Prostate gland (tissue), 2 donors: ENCODE data around the gene KYAT1.

Source experiments
- POLR2A ChIP-seq: fragments of 450-650 bp; IDR thresholded peaks from one replicate; pipeline ENCODE4 v1.6.1; 2016; ENCODE audit warnings: antibody characterized with exemption, mild to moderate bottlenecking
- POLR2AphosphoS5 ChIP-seq: sonication (generic); formaldehyde crosslinking; IDR thresholded peaks from one replicate; pipeline ENCODE4 v1.6.1; 2017; ENCODE audit warnings: antibody characterized with exemption
- TF ChIP-seq, protein P1 (sequence below), 4 experiments: fragments of 200-600 bp in 2 of 4; fragments of 450-650 bp in 2 of 4; sonication (generic) in 2 of 4; IDR thresholded peaks; 1 replicate in 3 of 4; 2 replicates in 1 of 4; pipeline ENCODE4 v1.5.1; 2016 to 2019; ENCODE audit warnings: antibody characterized with exemption in 4 of 4, mild to moderate bottlenecking in 2 of 4, moderate library complexity in 2 of 4

- TF ChIP-seq, protein P1, sequence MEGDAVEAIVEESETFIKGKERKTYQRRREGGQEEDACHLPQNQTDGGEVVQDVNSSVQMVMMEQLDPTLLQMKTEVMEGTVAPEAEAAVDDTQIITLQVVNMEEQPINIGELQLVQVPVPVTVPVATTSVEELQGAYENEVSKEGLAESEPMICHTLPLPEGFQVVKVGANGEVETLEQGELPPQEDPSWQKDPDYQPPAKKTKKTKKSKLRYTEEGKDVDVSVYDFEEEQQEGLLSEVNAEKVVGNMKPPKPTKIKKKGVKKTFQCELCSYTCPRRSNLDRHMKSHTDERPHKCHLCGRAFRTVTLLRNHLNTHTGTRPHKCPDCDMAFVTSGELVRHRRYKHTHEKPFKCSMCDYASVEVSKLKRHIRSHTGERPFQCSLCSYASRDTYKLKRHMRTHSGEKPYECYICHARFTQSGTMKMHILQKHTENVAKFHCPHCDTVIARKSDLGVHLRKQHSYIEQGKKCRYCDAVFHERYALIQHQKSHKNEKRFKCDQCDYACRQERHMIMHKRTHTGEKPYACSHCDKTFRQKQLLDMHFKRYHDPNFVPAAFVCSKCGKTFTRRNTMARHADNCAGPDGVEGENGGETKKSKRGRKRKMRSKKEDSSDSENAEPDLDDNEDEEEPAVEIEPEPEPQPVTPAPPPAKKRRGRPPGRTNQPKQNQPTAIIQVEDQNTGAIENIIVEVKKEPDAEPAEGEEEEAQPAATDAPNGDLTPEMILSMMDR (IDR thresholded peaks at IDR 0.05), result no peak
- TF ChIP-seq POLR2AphosphoS5 (no peak), POLR2A (no peak)
Observed at GRCh38 chr9:128877852-128878251, 3.9 kb downstream of the KYAT1 start.
